SK-N-MC (cell line): ENCODE results near the gene UTS2B.

Source experiments
- DNase-seq: peaks from one replicate; pipeline ENCODE4 v3.0.0-alpha.2; 2011; ENCODE audit warnings: low read depth, low spot score
- H3K27ac ChIP-seq: fragments of 200-600 bp; sonication (generic); 2 replicates; pipeline ENCODE4 v1.5.1; 2016; ENCODE audit warnings: mixed run types
- H3K36me3 ChIP-seq: fragments of 200-600 bp; sonication (generic); 2 replicates; pipeline ENCODE4 v1.6.1; 2017; ENCODE audit warnings: antibody characterized with exemption, low read length, mixed read lengths; ENCODE audit not compliant: insufficient read depth
- H3K4me3 ChIP-seq: fragments of 200-600 bp; sonication (generic); 2 replicates; pipeline ENCODE4 v1.5.1; 2016
- H3K9ac ChIP-seq: fragments of 200-600 bp; sonication (generic); 2 replicates; pipeline ENCODE4 v1.8.0; 2017; ENCODE audit warnings: mixed run types, mixed read lengths; ENCODE audit not compliant: insufficient read length
- H3K9me3 ChIP-seq: fragments of 200-600 bp; sonication (generic); 2 replicates; pipeline ENCODE4 v1.6.1; 2017; ENCODE audit warnings: low read depth, mild to moderate bottlenecking, antibody characterized with exemption, low read length, moderate library complexity, mixed read lengths
- EZH2 ChIP-seq: fragments of 200-600 bp; sonication (generic); IDR thresholded peaks from one replicate; pipeline ENCODE4 v1.6.1; 2017; ENCODE audit warnings: antibody characterized with exemption
- FOXP2 ChIP-seq: optimal IDR thresholded peaks from 2 replicates; pipeline ENCODE3; 2011; ENCODE audit warnings: mild to moderate bottlenecking, moderate library complexity; ENCODE audit not compliant: insufficient read depth; ENCODE audit errors: extremely low read length, control extremely low read depth
- POLR2AphosphoS5 ChIP-seq: IDR thresholded peaks from 2 replicates; pipeline ENCODE4 v1.6.1; 2012; ENCODE audit warnings: mild to moderate bottlenecking, low read depth, low read length, borderline replicate concordance

UTS2B gene

GRCh38 chr3:191263365-191263764 is 67.0 kb downstream of the UTS2B start:
- Histone ChIP-seq H3K27ac (no peak overlapping the region), H3K36me3 (no peaks in the 10 kb centered on the region), H3K9me3 (no peaks in the 10 kb centered on the region), H3K9ac (no peak overlapping the region), H3K4me3 (no peak overlapping the region)
- TF ChIP-seq POLR2AphosphoS5 (no peak), EZH2 (no peak), FOXP2 (no peak)
- no peak for DNase-seq

- H3K27ac ChIP-seq = no peak overlapping the region
- H3K9me3 ChIP-seq = no peaks in the 10 kb centered on the region
- H3K9ac ChIP-seq = no peak overlapping the region
- no peaks in the 10 kb centered on the region for H3K36me3 ChIP-seq
- DNase-seq = no peak
- no peak overlapping the region for H3K4me3 ChIP-seq
- TF ChIP-seq EZH2 (no peak), POLR2AphosphoS5 (no peak), FOXP2 (no peak)
Measured at GRCh38 chr3:191262650-191263049, 67.7 kb downstream of the UTS2B start.

GRCh38 chr3:191261304-191261638 is 69.1 kb downstream of the UTS2B start:
- TF ChIP-seq FOXP2 (no peak), POLR2AphosphoS5 (no peak), EZH2 (no peak)
- Histone ChIP-seq H3K4me3 (no peak overlapping the region), H3K36me3 (no peaks in the 10 kb centered on the region), H3K9me3 (no peaks in the 10 kb centered on the region), H3K27ac (no peak overlapping the region), H3K9ac (no peak overlapping the region)
- no peak for DNase-seq

- Histone ChIP-seq H3K4me3 (no peak overlapping the region), H3K27ac (no peak overlapping the region), H3K9ac (no peak overlapping the region), H3K36me3 (no peaks in the 10 kb centered on the region), H3K9me3 (no peaks in the 10 kb centered on the region)
- no peak for TF ChIP-seq EZH2
- TF ChIP-seq POLR2AphosphoS5 = no peak
- no peak for TF ChIP-seq FOXP2
- DNase-seq = no peak
Measured at GRCh38 chr3:191260431-191261303, 69.7 kb downstream of the UTS2B start.

GRCh38 chr3:191259486-191259885 is 70.8 kb downstream of the UTS2B start:
- DNase-seq = no peak
- no peak overlapping the region for H3K27ac ChIP-seq
- no peak for TF ChIP-seq EZH2
- no peak for TF ChIP-seq POLR2AphosphoS5
- TF ChIP-seq FOXP2 = no peak
- no peak overlapping the region for H3K4me3 ChIP-seq
- H3K9me3 ChIP-seq = no peaks in the 10 kb centered on the region
- H3K9ac ChIP-seq = no peak overlapping the region
- H3K36me3 ChIP-seq = no peaks in the 10 kb centered on the region

GRCh38 chr3:191257286-191257685 is 73.0 kb downstream of the UTS2B start:
- Histone ChIP-seq H3K4me3 (no peak overlapping the region), H3K9ac (no peak overlapping the region), H3K36me3 (no peaks in the 10 kb centered on the region), H3K27ac (no peak overlapping the region), H3K9me3 (no peaks in the 10 kb centered on the region)
- TF ChIP-seq EZH2 (no peak), POLR2AphosphoS5 (no peak), FOXP2 (no peak)
- DNase-seq = no peak

GRCh38 chr3:191256405-191256804 is 73.9 kb downstream of the UTS2B start:
- DNase-seq = no peak
- no peaks in the 10 kb centered on the region for H3K36me3 ChIP-seq
- no peak overlapping the region for H3K9ac ChIP-seq
- no peak overlapping the region for H3K27ac ChIP-seq
- no peaks in the 10 kb centered on the region for H3K9me3 ChIP-seq
- no peak overlapping the region for H3K4me3 ChIP-seq
- TF ChIP-seq EZH2 = no peak
- TF ChIP-seq FOXP2 = no peak
- no peak for TF ChIP-seq POLR2AphosphoS5

GRCh38 chr3:191255156-191255555 is 75.2 kb downstream of the UTS2B start:
- no peak for DNase-seq
- H3K36me3 ChIP-seq = no peaks in the 10 kb centered on the region
- H3K9ac ChIP-seq = no peak overlapping the region
- no peak overlapping the region for H3K27ac ChIP-seq
- TF ChIP-seq POLR2AphosphoS5 (no peak), EZH2 (no peak), FOXP2 (no peak)
- no peak overlapping the region for H3K4me3 ChIP-seq
- no peaks in the 10 kb centered on the region for H3K9me3 ChIP-seq
